Ishikawa (cell line): Measurements from ENCODE around the gene TMEM30B.

ENCODE experiments used
- CEBPB ChIP-seq: IDR thresholded peaks from 2 replicates; pipeline ENCODE4 v1.6.1; 2012
- EP300 ChIP-seq: IDR thresholded peaks from 2 replicates; pipeline ENCODE4 v1.6.1; 2012; ENCODE audit warnings: borderline replicate concordance
- RAD21 ChIP-seq: IDR thresholded peaks from 2 replicates; pipeline ENCODE4 v1.6.1; 2012; ENCODE audit warnings: low read depth
- ZBTB7A ChIP-seq: IDR thresholded peaks from 2 replicates; pipeline ENCODE4 v1.6.1; 2012; ENCODE audit warnings: low read depth
- TF ChIP-seq, protein P1 (sequence below): IDR thresholded peaks from 2 replicates; pipeline ENCODE4 v1.6.1; 2012; ENCODE audit warnings: low read depth, mild to moderate bottlenecking

GRCh38 chr14:61304688-61305087 lies 23.6 kb upstream of the TMEM30B start:
- TF ChIP-seq EP300 (no peak), RAD21 (no peak), CEBPB (no peak), ZBTB7A (no peak)
- TF ChIP-seq, protein P1, sequence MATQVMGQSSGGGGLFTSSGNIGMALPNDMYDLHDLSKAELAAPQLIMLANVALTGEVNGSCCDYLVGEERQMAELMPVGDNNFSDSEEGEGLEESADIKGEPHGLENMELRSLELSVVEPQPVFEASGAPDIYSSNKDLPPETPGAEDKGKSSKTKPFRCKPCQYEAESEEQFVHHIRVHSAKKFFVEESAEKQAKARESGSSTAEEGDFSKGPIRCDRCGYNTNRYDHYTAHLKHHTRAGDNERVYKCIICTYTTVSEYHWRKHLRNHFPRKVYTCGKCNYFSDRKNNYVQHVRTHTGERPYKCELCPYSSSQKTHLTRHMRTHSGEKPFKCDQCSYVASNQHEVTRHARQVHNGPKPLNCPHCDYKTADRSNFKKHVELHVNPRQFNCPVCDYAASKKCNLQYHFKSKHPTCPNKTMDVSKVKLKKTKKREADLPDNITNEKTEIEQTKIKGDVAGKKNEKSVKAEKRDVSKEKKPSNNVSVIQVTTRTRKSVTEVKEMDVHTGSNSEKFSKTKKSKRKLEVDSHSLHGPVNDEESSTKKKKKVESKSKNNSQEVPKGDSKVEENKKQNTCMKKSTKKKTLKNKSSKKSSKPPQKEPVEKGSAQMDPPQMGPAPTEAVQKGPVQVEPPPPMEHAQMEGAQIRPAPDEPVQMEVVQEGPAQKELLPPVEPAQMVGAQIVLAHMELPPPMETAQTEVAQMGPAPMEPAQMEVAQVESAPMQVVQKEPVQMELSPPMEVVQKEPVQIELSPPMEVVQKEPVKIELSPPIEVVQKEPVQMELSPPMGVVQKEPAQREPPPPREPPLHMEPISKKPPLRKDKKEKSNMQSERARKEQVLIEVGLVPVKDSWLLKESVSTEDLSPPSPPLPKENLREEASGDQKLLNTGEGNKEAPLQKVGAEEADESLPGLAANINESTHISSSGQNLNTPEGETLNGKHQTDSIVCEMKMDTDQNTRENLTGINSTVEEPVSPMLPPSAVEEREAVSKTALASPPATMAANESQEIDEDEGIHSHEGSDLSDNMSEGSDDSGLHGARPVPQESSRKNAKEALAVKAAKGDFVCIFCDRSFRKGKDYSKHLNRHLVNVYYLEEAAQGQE, result no peak
